GM04504 (cell line): ENCODE data around the gene RPL6.
"Not testable (repeated sequence)": the region's sequence is repeated elsewhere in the genome, so short reads cannot be mapped to it uniquely, and the experiment has no call there.

Experiments used
- DNase-seq: peaks from one replicate; pipeline ENCODE4 v3.0.0-alpha.2; 2012; ENCODE audit warnings: low read depth

The RPL6 gene

GRCh38 chr12:112409064-112409905 lies at the start of gene RPL6:
TSS of gene RPL6 (minus strand) at chr12:112409605. CDS start at chr12:112408656, 949 bp downstream.
- DNase-seq = peak; percentile 84

- DNase-seq = no peak
Measured at GRCh38 chr12:112458751-112459150, 49.3 kb upstream of the RPL6 start.

- DNase-seq = no peak
Measured at GRCh38 chr12:112458330-112458729, 48.9 kb upstream of the RPL6 start.

GRCh38 chr12:112457142-112457541 lies 47.7 kb upstream of the RPL6 start:
- not testable (repeated sequence) for DNase-seq

- DNase-seq = no peak
Measured at GRCh38 chr12:112456029-112456428, 46.6 kb upstream of the RPL6 start.

- DNase-seq = no peak
Measured at GRCh38 chr12:112450725-112451124, 41.3 kb upstream of the RPL6 start.

GRCh38 chr12:112448165-112448564 lies 38.8 kb upstream of the RPL6 start:
- DNase-seq = not testable (repeated sequence)

- no peak for DNase-seq
Measured at GRCh38 chr12:112447106-112447505, 37.7 kb upstream of the RPL6 start.

- no peak for DNase-seq
Measured at GRCh38 chr12:112446008-112446725, 36.8 kb upstream of the RPL6 start.

GRCh38 chr12:112443916-112444315 lies 34.5 kb upstream of the RPL6 start:
- no peak for DNase-seq

GRCh38 chr12:112440653-112441052 lies 31.2 kb upstream of the RPL6 start:
- not testable (repeated sequence) for DNase-seq

GRCh38 chr12:112439769-112440168 lies 30.4 kb upstream of the RPL6 start:
- no peak for DNase-seq

GRCh38 chr12:112438645-112439044 lies 29.2 kb upstream of the RPL6 start:
- not testable (repeated sequence) for DNase-seq

- DNase-seq = no peak
Measured at GRCh38 chr12:112433551-112433950, 24.1 kb upstream of the RPL6 start.

- no peak for DNase-seq
Measured at GRCh38 chr12:112431965-112432364, 22.6 kb upstream of the RPL6 start.

- DNase-seq = no peak
Measured at GRCh38 chr12:112430929-112431328, 21.5 kb upstream of the RPL6 start.

- DNase-seq = no peak
Measured at GRCh38 chr12:112427760-112428159, 18.4 kb upstream of the RPL6 start.

- no peak for DNase-seq
Measured at GRCh38 chr12:112425582-112426382, 16.4 kb upstream of the RPL6 start.

GRCh38 chr12:112424126-112424525 lies 14.7 kb upstream of the RPL6 start:
- DNase-seq = no peak

GRCh38 chr12:112422531-112422930 lies 13.1 kb upstream of the RPL6 start:
- DNase-seq = peak; percentile 22

GRCh38 chr12:112421363-112421762 lies 12.0 kb upstream of the RPL6 start:
- no peak for DNase-seq

- no peak for DNase-seq
Measured at GRCh38 chr12:112420740-112421139, 11.3 kb upstream of the RPL6 start.
